ENCODE data around the gene FAM156A.
"Not testable (repeated sequence)": the region's sequence is repeated elsewhere in the genome, so short reads cannot be mapped to it uniquely, and the experiment has no call there.

Gene FAM156A

GRCh38 chrX:52979993-52980392 lies 21.7 kb upstream of the FAM156A start:
- no peaks in the 10 kb centered on the region for H3K36me3 Mint-ChIP-seq (ENCODE audit: low read depth)
- H3K4me1 Mint-ChIP-seq (ENCODE audit: low read depth), result no peaks in the 10 kb centered on the region
- no peak overlapping the region for H3K27ac Mint-ChIP-seq
- no peaks in the 10 kb centered on the region for H3K27me3 Mint-ChIP-seq (ENCODE audit: low read depth)
- H3K9me3 Mint-ChIP-seq, result no peaks in the 10 kb centered on the region
- H3K4me3 Mint-ChIP-seq, result no peak overlapping the region

- Mint-ChIP-seq H3K27ac (no peak overlapping the region), H3K9me3 (no peaks in the 10 kb centered on the region), H3K27me3 (ENCODE audit: low read depth) (no peaks in the 10 kb centered on the region), H3K36me3 (ENCODE audit: low read depth) (no peaks in the 10 kb centered on the region), H3K4me1 (ENCODE audit: low read depth) (no peaks in the 10 kb centered on the region), H3K4me3 (no peak overlapping the region)
These were observed 21.2 kb upstream of the FAM156A start for GRCh38 chrX:52979568-52979967.

DNA sequence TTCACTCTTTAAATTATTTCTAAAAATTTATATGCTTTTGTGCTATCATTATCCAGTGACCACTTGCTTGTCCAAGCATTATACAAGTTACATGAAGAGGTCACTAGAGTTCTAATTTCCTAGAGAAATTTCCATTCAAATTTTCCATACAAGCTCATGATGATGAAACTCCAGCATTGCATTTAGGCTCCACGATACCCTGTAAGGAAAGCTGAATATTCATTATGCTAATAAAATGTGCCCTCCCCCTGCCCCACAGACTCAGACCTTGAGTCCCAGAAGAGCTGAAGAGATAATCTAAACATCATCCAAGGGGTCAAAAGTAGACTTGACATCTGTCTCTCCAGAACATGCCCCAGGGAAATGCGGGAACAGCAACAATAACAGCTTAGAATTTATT lies 19.6 kb upstream of the FAM156A start:
- no peak overlapping the region for H3K27ac Mint-ChIP-seq
- H3K9me3 Mint-ChIP-seq, result no peaks in the 10 kb centered on the region
- H3K4me1 Mint-ChIP-seq (ENCODE audit: low read depth), result no peaks in the 10 kb centered on the region
- no peaks in the 10 kb centered on the region for H3K27me3 Mint-ChIP-seq (ENCODE audit: low read depth)
- H3K36me3 Mint-ChIP-seq (ENCODE audit: low read depth), result no peaks in the 10 kb centered on the region
- no peak overlapping the region for H3K4me3 Mint-ChIP-seq

GRCh38 chrX:52975576-52975975 lies 17.3 kb upstream of the FAM156A start:
- H3K9me3 Mint-ChIP-seq; H3K36me3 Mint-ChIP-seq (ENCODE audit: low read depth); H3K4me1 Mint-ChIP-seq (ENCODE audit: low read depth); H3K27ac Mint-ChIP-seq; H3K27me3 Mint-ChIP-seq (ENCODE audit: low read depth); H3K4me3 Mint-ChIP-seq: not testable (repeated sequence)

DNA sequence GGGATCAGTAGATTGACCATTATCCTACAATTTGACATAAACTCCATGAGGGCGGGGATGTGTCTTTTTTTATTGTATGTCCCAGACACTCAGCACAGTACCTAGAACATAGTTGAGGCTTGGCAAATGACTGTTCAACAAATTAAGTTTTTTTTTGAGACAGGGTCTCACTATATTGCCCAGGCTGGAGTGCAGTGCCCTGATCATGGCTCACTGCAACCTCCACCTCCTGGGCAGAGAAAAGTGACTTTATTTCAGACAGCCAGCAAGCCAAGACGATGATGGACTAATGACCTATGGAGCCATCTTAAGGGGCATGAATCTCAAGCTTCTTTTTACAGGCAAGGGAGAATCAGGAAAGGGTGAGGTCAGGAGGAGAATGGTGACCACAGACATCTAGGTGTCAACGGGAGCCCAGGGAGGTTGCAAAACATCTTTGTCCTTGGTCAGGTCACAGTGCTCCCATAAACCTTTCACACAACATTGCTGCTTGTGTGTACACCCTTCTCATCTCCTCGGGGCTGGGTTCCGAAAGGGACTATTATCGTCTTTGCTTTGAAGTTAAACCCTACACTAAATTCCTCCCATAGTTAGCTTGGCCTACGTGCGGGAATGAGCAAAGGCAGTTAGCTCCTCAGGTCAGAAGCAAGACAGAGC lies 16.1 kb upstream of the FAM156A start:
- not testable (repeated sequence) for H3K4me1 Mint-ChIP-seq (ENCODE audit: low read depth); H3K27me3 Mint-ChIP-seq (ENCODE audit: low read depth); H3K27ac Mint-ChIP-seq; H3K9me3 Mint-ChIP-seq; H3K36me3 Mint-ChIP-seq (ENCODE audit: low read depth); H3K4me3 Mint-ChIP-seq

- H3K36me3 Mint-ChIP-seq (ENCODE audit: low read depth); H3K27me3 Mint-ChIP-seq (ENCODE audit: low read depth); H3K4me3 Mint-ChIP-seq; H3K9me3 Mint-ChIP-seq; H3K27ac Mint-ChIP-seq; H3K4me1 Mint-ChIP-seq (ENCODE audit: low read depth): not testable (repeated sequence)
These were observed 9.6 kb upstream of the FAM156A start for GRCh38 chrX:52967922-52968321.

- H3K9me3 Mint-ChIP-seq; H3K4me1 Mint-ChIP-seq (ENCODE audit: low read depth); H3K36me3 Mint-ChIP-seq (ENCODE audit: low read depth); H3K27ac Mint-ChIP-seq; H3K4me3 Mint-ChIP-seq; H3K27me3 Mint-ChIP-seq (ENCODE audit: low read depth): not testable (repeated sequence)
These were observed 8.8 kb upstream of the FAM156A start for GRCh38 chrX:52966993-52967738.

GRCh38 chrX:52958961-52959360 lies 643 bp upstream of the FAM156A start:
- not testable (repeated sequence) for H3K27me3 Mint-ChIP-seq (ENCODE audit: low read depth); H3K4me1 Mint-ChIP-seq (ENCODE audit: low read depth); H3K9me3 Mint-ChIP-seq; H3K4me3 Mint-ChIP-seq; H3K36me3 Mint-ChIP-seq (ENCODE audit: low read depth); H3K27ac Mint-ChIP-seq

DNA sequence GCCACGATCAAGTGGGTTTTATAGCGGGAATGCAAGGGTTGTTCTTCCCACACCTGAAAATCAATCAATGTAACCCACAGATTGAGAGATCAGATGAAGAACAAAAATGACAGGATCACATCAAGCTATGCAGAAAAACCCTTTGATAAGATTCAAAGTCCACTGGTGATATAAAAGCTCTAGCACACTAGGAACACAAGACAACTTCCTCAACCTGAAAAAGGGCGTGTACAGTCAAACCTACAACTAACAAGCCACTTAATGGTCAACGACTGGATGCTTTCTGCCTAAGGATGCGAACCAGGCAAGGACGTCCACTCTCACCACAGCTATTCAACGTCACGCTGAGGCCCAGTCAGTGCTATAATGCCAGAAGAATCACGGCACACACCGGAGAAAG lies 8.4 kb downstream of the FAM156A start:
- H3K4me3 Mint-ChIP-seq; H3K27ac Mint-ChIP-seq; H3K9me3 Mint-ChIP-seq; H3K4me1 Mint-ChIP-seq (ENCODE audit: low read depth); H3K36me3 Mint-ChIP-seq (ENCODE audit: low read depth); H3K27me3 Mint-ChIP-seq (ENCODE audit: low read depth): not testable (repeated sequence)

DNA sequence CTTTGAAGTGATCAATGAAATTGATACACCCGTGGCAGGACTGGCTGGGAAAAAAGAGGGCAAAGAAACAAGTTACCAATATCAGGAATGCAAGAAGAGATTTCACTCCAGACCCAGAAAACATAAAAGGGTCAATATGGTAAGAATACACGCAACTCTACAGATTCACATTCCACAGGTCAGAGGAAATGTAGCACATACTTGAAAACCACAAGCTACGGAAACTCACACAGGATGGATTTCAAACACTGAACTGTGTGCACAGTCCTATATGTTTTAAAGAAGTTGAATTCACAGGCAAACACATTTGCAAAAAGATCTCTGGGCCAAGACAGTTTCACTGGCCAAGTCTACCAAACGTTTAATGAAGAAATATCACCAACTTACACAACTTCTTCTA lies 9.0 kb downstream of the FAM156A start:
- not testable (repeated sequence) for H3K4me1 Mint-ChIP-seq (ENCODE audit: low read depth); H3K4me3 Mint-ChIP-seq; H3K36me3 Mint-ChIP-seq (ENCODE audit: low read depth)

DNA sequence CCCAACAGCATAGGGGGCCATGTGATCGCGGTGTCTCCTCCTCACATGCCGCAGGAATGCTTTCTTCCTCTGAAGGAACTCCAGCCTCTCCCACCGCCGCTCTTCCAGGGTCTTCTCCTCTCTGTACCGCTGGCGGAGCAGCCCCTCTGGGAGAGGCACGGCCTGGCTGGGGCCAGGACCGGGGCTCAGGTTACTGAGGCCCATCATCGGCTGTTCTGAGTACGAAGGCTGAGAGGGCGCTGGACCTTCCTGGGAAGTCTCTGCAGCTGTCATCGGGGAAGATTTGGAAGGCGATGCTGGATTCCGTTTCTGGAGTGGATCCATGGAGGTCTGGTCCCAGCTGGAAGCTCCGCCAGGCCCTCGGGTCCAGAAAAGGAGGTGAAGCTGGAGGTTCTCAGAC lies 10.1 kb downstream of the FAM156A start:
- H3K27ac Mint-ChIP-seq; H3K4me1 Mint-ChIP-seq (ENCODE audit: low read depth); H3K4me3 Mint-ChIP-seq; H3K9me3 Mint-ChIP-seq; H3K27me3 Mint-ChIP-seq (ENCODE audit: low read depth); H3K36me3 Mint-ChIP-seq (ENCODE audit: low read depth): not testable (repeated sequence)

More for the DNA sequence above, 9.0 kb downstream of the FAM156A start:
- H3K9me3 Mint-ChIP-seq; H3K27me3 Mint-ChIP-seq (ENCODE audit: low read depth); H3K27ac Mint-ChIP-seq: not testable (repeated sequence)

DNA sequence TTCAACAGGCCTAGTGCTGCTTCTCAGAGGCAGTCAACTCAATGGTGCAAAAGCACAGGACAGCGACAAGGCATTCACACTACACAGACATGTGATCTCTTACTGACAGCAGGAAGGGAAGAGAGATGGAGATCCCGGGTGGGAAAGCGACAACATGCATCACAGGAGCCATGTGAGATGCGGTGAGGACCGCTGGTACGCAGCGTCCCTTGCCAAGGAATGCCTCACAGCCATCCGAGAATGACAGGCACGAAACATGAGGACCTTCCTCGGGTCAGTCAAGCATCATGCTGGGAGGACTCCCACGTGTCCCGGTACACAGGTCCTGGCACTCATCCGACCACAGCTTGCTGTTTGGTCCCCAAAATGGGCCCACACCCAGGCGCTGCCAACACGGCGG lies 10.8 kb downstream of the FAM156A start:
- not testable (repeated sequence) for H3K27ac Mint-ChIP-seq; H3K36me3 Mint-ChIP-seq (ENCODE audit: low read depth); H3K4me1 Mint-ChIP-seq (ENCODE audit: low read depth); H3K4me3 Mint-ChIP-seq; H3K9me3 Mint-ChIP-seq; H3K27me3 Mint-ChIP-seq (ENCODE audit: low read depth)

DNA sequence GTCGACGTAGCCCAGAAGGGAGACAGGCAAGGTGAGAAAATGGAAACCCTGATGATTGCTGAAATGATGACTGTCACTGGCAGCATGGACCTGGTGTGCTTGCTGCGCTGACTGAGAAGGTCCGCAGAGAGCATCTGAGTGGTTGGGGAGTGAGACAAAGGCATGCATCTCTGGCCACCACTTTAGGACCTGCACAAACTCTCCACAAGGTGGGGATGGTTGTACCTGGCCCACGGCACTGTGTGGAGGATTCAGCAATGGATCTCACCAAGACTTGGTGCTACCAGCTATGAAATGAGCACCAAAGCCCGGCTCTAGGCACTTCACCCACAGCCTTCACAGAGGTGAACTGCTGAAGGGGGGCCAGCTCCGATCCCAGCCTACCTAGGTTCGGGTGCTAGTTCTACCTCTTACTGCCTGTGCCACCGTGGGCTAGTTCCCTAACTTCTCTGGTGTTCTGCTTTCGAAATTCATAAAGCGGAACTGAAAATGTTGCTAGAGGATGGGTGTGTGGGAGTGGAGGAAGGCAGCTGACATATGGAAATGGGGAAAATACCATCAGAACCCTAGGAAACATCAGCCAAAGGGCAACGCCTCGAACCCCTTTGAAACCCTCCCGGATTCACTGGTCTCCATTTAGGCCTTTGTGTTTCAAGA lies 12.4 kb downstream of the FAM156A start:
- not testable (repeated sequence) for H3K4me3 Mint-ChIP-seq; H3K36me3 Mint-ChIP-seq (ENCODE audit: low read depth)

DNA sequence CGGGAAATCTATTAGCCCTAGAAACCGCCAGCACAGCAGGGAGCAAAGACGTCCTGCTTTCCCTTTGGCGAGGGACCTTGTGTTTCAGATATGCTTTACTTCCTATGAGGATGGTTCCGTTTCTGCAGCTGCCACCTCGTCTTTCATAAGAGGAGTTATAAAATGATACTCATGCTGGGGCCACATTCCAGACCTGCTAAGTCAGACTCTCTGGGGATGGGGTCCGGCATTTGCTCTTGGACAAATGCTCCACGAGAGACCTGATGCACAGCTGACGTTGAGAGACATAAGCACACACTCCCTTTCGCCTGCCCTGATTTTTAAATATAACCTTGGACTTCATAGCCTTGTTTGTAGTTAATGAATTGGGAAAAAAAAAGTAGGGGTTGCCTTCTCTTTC lies 16.6 kb downstream of the FAM156A start:
- not testable (repeated sequence) for H3K4me3 Mint-ChIP-seq; H3K36me3 Mint-ChIP-seq (ENCODE audit: low read depth); H3K4me1 Mint-ChIP-seq (ENCODE audit: low read depth); H3K27me3 Mint-ChIP-seq (ENCODE audit: low read depth); H3K9me3 Mint-ChIP-seq; H3K27ac Mint-ChIP-seq

More for the DNA sequence above, 12.4 kb downstream of the FAM156A start:
- not testable (repeated sequence) for H3K4me1 Mint-ChIP-seq (ENCODE audit: low read depth); H3K9me3 Mint-ChIP-seq; H3K27me3 Mint-ChIP-seq (ENCODE audit: low read depth); H3K27ac Mint-ChIP-seq

DNA sequence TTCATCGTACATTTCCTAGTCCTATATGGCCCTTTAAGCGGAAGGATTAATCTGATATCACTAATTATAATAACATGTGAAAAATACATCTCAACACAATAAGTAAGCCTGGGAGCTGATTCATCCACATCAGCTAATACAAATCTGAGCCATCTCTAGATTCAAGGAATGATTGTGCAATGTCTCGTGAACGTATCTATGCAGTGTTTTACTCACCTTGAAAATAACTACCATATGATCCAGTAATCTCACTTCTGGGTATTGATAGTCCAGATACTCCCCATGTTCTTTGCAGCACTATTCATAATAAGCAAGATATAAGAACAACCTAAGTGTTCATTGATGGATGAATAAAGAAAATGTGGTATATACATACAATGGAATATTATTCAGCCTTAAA lies 17.6 kb downstream of the FAM156A start:
- not testable (repeated sequence) for H3K9me3 Mint-ChIP-seq; H3K4me3 Mint-ChIP-seq; H3K27ac Mint-ChIP-seq; H3K4me1 Mint-ChIP-seq (ENCODE audit: low read depth); H3K36me3 Mint-ChIP-seq (ENCODE audit: low read depth); H3K27me3 Mint-ChIP-seq (ENCODE audit: low read depth)
